Testis (tissue), 2 donors: Measurements from ENCODE around the gene PAK1.

ENCODE experiments used
- CTCF ChIP-seq, 3 experiments: fragments of 450-650 bp in 2 of 3; fragments of 200-600 bp in 1 of 3; sonication (generic) in 1 of 3; IDR thresholded peaks; one replicate each; pipeline ENCODE4 v1.5.1; 2016 to 2019; ENCODE audit warnings: antibody characterized with exemption in 3 of 3, mild to moderate bottlenecking in 2 of 3, moderate library complexity in 1 of 3
- POLR2A ChIP-seq: fragments of 450-650 bp; IDR thresholded peaks from one replicate; pipeline ENCODE4 v1.6.1; 2017; ENCODE audit warnings: antibody characterized with exemption, mild to moderate bottlenecking, moderate library complexity

- TF ChIP-seq CTCF (IDR thresholded peaks at IDR 0.05): no peak
- no peak for TF ChIP-seq POLR2A
Measured at GRCh38 chr11:77294040-77294439, 179.9 kb downstream of the PAK1 start.
